ENCODE results near the gene PER2.

The PER2 gene

GRCh38 chr2:238250896-238251295, 37.5 kb downstream of the PER2 start:
- TF ChIP-seq, protein P1, sequence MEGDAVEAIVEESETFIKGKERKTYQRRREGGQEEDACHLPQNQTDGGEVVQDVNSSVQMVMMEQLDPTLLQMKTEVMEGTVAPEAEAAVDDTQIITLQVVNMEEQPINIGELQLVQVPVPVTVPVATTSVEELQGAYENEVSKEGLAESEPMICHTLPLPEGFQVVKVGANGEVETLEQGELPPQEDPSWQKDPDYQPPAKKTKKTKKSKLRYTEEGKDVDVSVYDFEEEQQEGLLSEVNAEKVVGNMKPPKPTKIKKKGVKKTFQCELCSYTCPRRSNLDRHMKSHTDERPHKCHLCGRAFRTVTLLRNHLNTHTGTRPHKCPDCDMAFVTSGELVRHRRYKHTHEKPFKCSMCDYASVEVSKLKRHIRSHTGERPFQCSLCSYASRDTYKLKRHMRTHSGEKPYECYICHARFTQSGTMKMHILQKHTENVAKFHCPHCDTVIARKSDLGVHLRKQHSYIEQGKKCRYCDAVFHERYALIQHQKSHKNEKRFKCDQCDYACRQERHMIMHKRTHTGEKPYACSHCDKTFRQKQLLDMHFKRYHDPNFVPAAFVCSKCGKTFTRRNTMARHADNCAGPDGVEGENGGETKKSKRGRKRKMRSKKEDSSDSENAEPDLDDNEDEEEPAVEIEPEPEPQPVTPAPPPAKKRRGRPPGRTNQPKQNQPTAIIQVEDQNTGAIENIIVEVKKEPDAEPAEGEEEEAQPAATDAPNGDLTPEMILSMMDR (IDR thresholded peaks at IDR 0.05; ENCODE audit: low read depth, low read length) = no peak

GRCh38 chr2:238247841-238248453, 40.5 kb downstream of the PER2 start:
- no peak for DNase-seq (ENCODE audit: extremely low read depth, low read depth)
- TF ChIP-seq, protein P1 (IDR thresholded peaks at IDR 0.05; ENCODE audit: low read depth, low read length) = no peak

More at GRCh38 chr2:238250896-238251295, 37.5 kb downstream of the PER2 start:
- no peak for DNase-seq (ENCODE audit: extremely low read depth, low read depth)

DNA sequence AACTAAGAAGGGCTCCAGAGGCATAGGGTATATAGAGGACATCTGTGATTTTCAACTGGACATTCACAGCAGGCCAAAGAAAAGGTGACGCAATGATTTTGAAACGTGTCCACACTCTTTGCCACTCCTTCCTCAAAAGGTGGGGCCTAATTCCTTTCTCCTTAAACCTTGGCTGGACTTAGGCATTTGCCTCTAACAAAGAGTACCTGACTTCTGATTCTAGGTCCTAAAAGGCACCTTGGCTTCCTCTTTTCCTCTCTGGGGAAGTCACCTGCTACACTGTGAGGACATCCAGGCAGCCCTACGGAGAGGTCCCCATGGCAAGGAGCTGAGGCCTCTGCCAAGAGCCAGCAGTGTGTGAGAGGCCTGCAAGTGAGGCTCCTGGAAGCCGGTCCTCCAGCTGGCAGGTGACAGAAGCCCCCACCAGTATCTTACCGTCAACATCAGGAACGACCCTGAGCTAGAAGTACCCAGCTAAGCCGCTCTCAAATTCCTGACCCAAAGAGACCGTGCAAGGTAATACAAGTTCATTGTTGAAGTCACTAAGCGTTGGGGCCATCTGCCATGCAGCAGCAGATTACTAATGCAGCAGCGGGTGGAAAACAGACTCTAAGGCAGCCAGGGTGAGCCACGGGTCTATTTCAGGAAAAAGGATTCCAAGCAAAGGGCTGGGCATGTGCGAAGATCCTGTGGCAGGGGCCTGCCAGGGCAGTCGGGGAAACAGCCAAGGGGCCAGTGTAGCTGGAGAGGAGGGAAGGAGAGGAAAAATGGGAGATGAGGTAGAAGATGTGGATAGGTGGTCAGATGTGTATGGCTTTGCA, 41.2 kb downstream of the PER2 start:
- no peak for DNase-seq (ENCODE audit: extremely low read depth, low read depth)
- TF ChIP-seq, protein P1 (IDR thresholded peaks at IDR 0.05; ENCODE audit: low read depth, low read length) = no peak

GRCh38 chr2:238244151-238244550, 44.3 kb downstream of the PER2 start:
- TF ChIP-seq, protein P1 (IDR thresholded peaks at IDR 0.05; ENCODE audit: low read depth, low read length) = no peak
- DNase-seq (ENCODE audit: extremely low read depth, low read depth) = no peak

DNA sequence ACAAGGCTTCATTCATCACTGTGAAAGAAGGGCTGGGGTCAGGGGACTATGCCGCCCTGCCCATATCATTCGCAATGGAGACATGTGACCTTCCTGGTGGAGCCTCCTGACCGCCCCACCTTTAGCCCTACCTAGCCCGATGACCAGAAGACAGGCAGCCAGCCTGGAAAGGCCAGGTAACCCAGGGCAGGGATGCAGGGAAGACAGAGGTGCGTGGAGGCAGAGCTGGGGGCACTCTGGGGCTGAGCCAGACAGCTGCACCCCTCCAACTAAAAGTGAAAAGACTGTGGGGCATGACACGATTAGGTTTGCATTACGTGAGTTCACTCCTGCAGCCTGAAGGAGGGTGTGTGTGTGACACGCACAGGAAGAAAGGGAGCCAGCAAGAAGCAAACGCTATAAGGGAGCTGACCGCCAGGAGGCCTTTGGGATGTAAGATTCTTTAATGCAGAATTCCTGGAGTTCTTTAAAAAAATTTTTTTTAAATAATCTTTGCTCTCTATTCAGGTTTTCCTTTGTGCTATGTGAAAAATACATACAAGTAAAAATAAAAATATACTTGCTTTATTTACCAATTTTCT, 44.8 kb downstream of the PER2 start:
- TF ChIP-seq, protein P1 (IDR thresholded peaks at IDR 0.05; ENCODE audit: low read depth, low read length) = no peak
- no peak for DNase-seq (ENCODE audit: extremely low read depth, low read depth)

DNA sequence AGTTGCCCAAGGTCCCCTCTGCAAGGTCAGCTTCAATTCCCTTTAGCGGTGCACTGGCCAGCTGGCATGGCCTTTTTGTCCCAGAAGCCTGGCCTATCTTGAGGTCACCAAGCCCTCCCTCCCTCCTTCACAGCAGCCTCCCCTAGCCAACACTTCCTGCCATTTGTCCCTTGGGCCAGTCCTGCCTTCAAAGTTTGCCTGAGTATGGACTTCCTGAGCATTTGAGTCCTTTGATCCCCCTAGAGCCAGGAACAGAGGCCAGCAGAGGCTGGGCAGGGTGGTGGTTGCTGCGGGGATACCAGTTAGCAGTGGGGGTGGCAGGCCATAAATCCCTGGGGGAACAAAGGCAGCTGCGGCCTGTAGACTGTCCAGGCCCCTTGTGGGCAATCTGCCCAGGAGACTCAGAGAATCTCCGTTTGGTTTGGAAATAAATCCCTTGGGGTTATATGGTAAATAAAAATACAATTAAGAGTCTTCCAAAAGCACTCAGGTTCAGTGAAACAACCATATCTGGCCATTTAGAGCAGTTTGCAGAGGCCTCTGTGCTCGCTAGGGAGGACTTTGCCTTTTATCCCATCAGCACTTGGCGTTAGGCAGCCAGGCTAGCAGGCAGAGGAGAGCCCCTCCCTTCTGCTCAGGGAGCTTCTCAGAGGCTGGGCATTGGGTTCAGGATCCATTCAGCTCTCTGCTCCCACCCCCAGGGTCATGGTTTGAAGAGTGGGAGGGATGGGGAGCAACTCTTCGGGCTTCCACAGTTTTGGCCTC, 45.5 kb downstream of the PER2 start:
- TF ChIP-seq, protein P1 (IDR thresholded peaks at IDR 0.05; ENCODE audit: low read depth, low read length) = no peak
- no peak for DNase-seq (ENCODE audit: extremely low read depth, low read depth)

Measured in AG09319 (cell line).